HG03439 (cell line): ENCODE measurements around the gene MTA1.
A peak's percentile ranks its signal among the peaks of the same experiment; 100 is the strongest.

Source experiments
- ATAC-seq: cut with Tn5 transposase; IDR thresholded peaks from one replicate; pipeline ENCODE4 v1.9.1; 2021; ENCODE audit warnings: mild to moderate bottlenecking, moderate library complexity; ENCODE audit not compliant: unreplicated experiment

Gene MTA1

GRCh38 chr14:105401699-105402098, 17.9 kb upstream of the MTA1 start:
- no peak for ATAC-seq

GRCh38 chr14:105408592-105408991, 11.0 kb upstream of the MTA1 start:
- no peak for ATAC-seq

- no peak for ATAC-seq
Observed at GRCh38 chr14:105409364-105409763, 10.3 kb upstream of the MTA1 start.

- no peak for ATAC-seq
Observed at GRCh38 chr14:105410642-105411016, 9.0 kb upstream of the MTA1 start.

- no peak for ATAC-seq
Observed at GRCh38 chr14:105411017-105411941, 8.3 kb upstream of the MTA1 start.

GRCh38 chr14:105411985-105412770, 7.4 kb upstream of the MTA1 start:
- no peak for ATAC-seq

- no peak for ATAC-seq
Observed at GRCh38 chr14:105412771-105413543, 6.7 kb upstream of the MTA1 start.

- no peak for ATAC-seq
Observed at GRCh38 chr14:105413544-105413886, 6.1 kb upstream of the MTA1 start.

- peak; percentile 50 for ATAC-seq
Observed at GRCh38 chr14:105414456-105415371, 4.9 kb upstream of the MTA1 start.

GRCh38 chr14:105415481-105416428, 3.9 kb upstream of the MTA1 start:
- no peak for ATAC-seq

- ATAC-seq, result no peak
Observed at GRCh38 chr14:105416671-105417070, 3.0 kb upstream of the MTA1 start.

GRCh38 chr14:105417690-105418121, 1.9 kb upstream of the MTA1 start:
- no peak for ATAC-seq

- ATAC-seq, result no peak
Observed at GRCh38 chr14:105418269-105419194, 1.1 kb upstream of the MTA1 start.

- ATAC-seq, result no peak
Observed at GRCh38 chr14:105420101-105420973, 710 bp downstream of the MTA1 start.

- no peak for ATAC-seq
Observed at GRCh38 chr14:105420974-105421674, 1.5 kb downstream of the MTA1 start.
